Uterus (tissue), 4 donors: ENCODE measurements around the gene KRT34. TPM values are rescaled to one million over a fixed set of nuclear protein-coding genes. Genes with fewer than 3 reads are reported as not detected.

ENCODE experiments used
- DNase-seq, 2 donors: peaks; one replicate each; pipeline ENCODE4 v3.0.0-alpha.2; 2019 to 2020
- H3K27ac ChIP-seq, 2 donors: fragments of 200-600 bp; sonication (generic); 1 replicate in 1 of 2; 2 replicates in 1 of 2; pipeline ENCODE4 v1.5.1; 2016 to 2018
- H3K27me3 ChIP-seq, 2 donors: fragments of 200-600 bp; sonication (generic); one replicate each; pipeline ENCODE4 v1.5.1; 2018 to 2019; ENCODE audit warnings: control low read depth in 1 of 2
- H3K36me3 ChIP-seq, 2 donors: fragments of 200-600 bp; sonication (generic); one replicate each; pipeline ENCODE4 v1.5.1; 2019; ENCODE audit warnings: control low read depth in 1 of 2
- H3K4me1 ChIP-seq, 2 donors: fragments of 200-600 bp; sonication (generic); one replicate each; pipeline ENCODE4 v1.5.1; 2018 to 2019; ENCODE audit warnings: control low read depth in 1 of 2
- H3K4me3 ChIP-seq, 2 donors: fragments of 200-600 bp; sonication (generic); 1 replicate in 1 of 2; 2 replicates in 1 of 2; pipeline ENCODE4 v1.5.1; 2018 to 2019; ENCODE audit warnings: mild to moderate bottlenecking in 1 of 2
- H3K9me3 ChIP-seq, 2 donors: fragments of 200-600 bp; sonication (generic); one replicate each; pipeline ENCODE4 v1.5.1; 2019; ENCODE audit warnings: control low read depth in 1 of 2
- POLR2A ChIP-seq, 2 donors: fragments of 450-650 bp; IDR thresholded peaks; one replicate each; pipeline ENCODE4 v1.6.1; 2016; ENCODE audit warnings: antibody characterized with exemption in 2 of 2, mild to moderate bottlenecking in 1 of 2, moderate library complexity in 1 of 2
- intact Hi-C: fragments of 100-400 bp; cut with DNase I; formaldehyde crosslinking; loops from one replicate; pipeline ENCODE4 v1.15.1; 2023; ENCODE audit warnings: low total_unique reads
- total RNA-seq, 4 donors: library from RNA; depleted of rRNA in 3 of 4; stranded (reverse); fragments of >200 nt in 3 of 4; gene quantifications; one replicate each; pipeline versions ENCODE4 v1.1.0 to v1.2.4, GENCODE V29; 2014 to 2023
- TF ChIP-seq, protein P1 (sequence below), 4 experiments: fragments of 200-600 bp in 2 of 4; fragments of 450-650 bp in 2 of 4; sonication (generic) in 2 of 4; IDR thresholded peaks; one replicate each; pipeline ENCODE4 v1.5.1; 2016 to 2019; ENCODE audit warnings: antibody characterized with exemption in 4 of 4, mild to moderate bottlenecking in 2 of 4, moderate library complexity in 1 of 4
- donor health status: DM: yes; HTN: yes; CAD: no.

Gene KRT34
- total RNA-seq, 4 donors from 2014 or later = 0.28 TPM; not detected in 3

DNA sequence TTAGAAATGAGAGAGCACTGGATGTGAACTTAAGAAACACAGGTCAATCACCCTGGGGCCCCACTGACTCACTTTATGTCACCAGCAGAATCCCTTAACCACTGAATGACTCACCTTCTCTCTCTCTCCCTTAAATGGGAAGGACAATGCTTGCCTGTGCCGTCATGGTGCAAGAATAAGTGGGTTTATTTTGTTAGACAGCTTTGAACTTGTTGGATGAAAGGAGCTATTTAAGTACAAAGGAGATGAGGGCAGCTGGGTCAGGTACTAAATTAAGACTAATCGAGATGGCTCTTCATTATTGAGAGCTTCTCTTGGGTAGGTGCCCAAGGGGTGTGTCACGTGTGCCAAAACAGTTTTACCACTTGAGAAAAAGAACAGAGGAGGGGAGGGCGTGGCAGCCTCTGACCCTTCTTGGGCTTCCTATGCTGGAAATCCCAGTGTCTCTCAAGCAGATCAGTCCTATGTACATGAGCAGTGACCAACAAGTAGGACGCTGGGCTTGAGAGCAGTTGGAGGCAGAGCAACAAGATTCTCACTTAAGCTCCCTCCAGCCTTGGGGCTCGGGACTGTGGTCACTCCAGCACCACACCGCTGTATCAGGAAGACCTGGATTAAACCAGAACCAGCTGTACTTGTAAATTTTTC, 22.0 kb upstream of the KRT34 start:
- peak in 1 of 2 donors; percentile 49 for DNase-seq
- Histone ChIP-seq H3K27me3 (no peaks in the 10 kb centered on the region), H3K36me3 (no peaks in the 10 kb centered on the region), H3K9me3 (no peaks in the 10 kb centered on the region), H3K4me3 (no peak overlapping the region), H3K27ac (no peak overlapping the region), H3K4me1 (no peaks in the 10 kb centered on the region)
- TF ChIP-seq POLR2A (IDR thresholded peaks at IDR 0.05) = no peak
- TF ChIP-seq, protein P1, sequence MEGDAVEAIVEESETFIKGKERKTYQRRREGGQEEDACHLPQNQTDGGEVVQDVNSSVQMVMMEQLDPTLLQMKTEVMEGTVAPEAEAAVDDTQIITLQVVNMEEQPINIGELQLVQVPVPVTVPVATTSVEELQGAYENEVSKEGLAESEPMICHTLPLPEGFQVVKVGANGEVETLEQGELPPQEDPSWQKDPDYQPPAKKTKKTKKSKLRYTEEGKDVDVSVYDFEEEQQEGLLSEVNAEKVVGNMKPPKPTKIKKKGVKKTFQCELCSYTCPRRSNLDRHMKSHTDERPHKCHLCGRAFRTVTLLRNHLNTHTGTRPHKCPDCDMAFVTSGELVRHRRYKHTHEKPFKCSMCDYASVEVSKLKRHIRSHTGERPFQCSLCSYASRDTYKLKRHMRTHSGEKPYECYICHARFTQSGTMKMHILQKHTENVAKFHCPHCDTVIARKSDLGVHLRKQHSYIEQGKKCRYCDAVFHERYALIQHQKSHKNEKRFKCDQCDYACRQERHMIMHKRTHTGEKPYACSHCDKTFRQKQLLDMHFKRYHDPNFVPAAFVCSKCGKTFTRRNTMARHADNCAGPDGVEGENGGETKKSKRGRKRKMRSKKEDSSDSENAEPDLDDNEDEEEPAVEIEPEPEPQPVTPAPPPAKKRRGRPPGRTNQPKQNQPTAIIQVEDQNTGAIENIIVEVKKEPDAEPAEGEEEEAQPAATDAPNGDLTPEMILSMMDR (IDR thresholded peaks at IDR 0.05) = no peak
- intact Hi-C loops = no loop called here

DNA sequence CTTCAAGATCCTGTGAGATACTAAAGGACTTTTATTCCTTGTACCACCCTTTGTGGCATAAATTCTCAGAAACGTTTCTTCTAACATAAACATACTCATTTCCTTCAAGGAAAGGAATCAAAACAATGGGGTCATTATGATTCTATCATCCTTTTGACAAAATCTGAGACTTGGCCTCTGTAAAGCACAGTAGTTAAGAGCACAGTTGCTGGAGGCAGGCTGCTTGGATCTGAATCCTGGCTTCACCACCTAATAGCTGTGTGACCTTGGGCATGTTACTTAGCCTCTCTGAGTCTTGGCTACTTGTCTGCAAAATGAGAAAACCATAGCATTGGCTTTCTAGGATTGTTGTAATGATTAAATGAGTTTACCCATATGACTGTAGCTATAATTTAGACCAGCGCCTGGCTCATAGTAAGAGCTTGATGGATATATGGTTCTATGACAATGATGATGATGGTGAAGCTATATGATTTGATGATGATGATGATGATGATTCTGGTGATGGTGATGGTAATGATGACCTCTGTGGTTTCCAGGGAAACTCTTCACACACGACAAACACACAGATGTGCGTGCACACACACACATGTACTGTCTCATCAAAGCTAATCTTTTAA, 21.4 kb upstream of the KRT34 start:
- Histone ChIP-seq H3K27ac (no peak overlapping the region), H3K4me3 (no peak overlapping the region), H3K9me3 (no peaks in the 10 kb centered on the region), H3K4me1 (no peaks in the 10 kb centered on the region), H3K36me3 (no peaks in the 10 kb centered on the region), H3K27me3 (no peaks in the 10 kb centered on the region)
- DNase-seq = no peak
- intact Hi-C loops = no loop called here
- no peak for TF ChIP-seq POLR2A (IDR thresholded peaks at IDR 0.05)
- TF ChIP-seq, protein P1 (IDR thresholded peaks at IDR 0.05) = no peak

DNA sequence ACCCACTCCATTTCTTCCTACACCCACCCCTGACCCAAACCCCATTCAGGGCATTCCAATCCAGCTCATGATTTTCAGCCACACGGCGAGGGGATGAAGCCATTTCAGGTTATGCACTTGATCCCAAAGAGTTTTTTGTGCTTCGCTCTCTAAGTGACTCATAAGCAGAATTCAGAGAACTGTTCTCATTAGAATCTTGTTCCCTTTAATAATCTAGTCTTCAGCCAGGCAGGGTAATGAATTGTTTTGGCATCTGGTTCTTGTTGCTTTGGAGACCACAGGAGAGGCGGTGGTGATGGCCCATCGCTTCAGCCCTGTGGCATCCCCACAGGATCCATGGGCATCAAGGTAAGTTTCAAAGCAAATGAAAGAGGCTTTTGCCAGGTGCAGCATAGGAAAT, 20.1 kb upstream of the KRT34 start:
- Histone ChIP-seq H3K4me1 (no peaks in the 10 kb centered on the region), H3K4me3 (no peak overlapping the region), H3K27ac (peak overlapping the region in 1 of 2 donors; percentile 25), H3K36me3 (no peaks in the 10 kb centered on the region), H3K9me3 (no peaks in the 10 kb centered on the region), H3K27me3 (no peaks in the 10 kb centered on the region)
- intact Hi-C loops = no loop called here
- TF ChIP-seq, protein P1 (IDR thresholded peaks at IDR 0.05) = no peak
- TF ChIP-seq POLR2A (IDR thresholded peaks at IDR 0.05) = no peak
- DNase-seq = no peak

DNA sequence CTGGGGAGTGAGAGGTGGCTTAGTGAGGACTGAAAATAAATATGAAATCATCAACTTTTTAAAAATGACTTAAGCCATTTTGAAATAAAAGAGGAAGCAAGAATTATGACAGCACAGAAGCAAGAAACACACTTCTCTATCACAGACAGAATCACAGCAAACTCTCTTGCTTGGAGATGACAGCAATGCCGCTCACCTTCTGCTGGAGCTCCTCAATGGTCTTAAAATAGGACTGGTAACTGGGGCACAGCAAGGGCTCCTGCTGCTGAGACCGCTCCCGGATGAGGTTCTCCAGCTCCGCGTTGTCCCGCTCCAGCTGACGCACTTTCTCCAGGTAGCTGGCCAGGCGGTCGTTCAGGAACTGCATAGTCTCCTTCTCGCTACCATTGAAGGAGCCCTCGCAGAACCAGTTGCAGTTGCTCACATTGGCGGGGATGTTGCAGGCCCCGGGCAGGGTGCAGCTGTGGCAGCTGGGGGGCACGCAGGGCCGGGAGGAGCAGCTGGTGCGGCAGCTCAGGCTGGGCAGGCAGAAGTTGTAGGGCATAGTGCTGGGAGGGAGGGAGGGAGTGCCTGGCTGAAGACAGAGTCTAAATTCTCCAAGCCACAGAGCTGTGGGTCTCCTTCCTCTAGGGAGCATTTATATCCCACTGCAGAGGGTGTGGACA, 15.0 kb upstream of the KRT34 start, which contains the start of gene KRT31:
TSS of gene KRT31 (minus strand) at position 613 of the 665 bp plus-strand sequence. CDS start at position 544, 69 bp downstream.
- intact Hi-C loops = no loop called here
- TF ChIP-seq, protein P1 (IDR thresholded peaks at IDR 0.05) = no peak
- no peak for TF ChIP-seq POLR2A (IDR thresholded peaks at IDR 0.05)
- H3K4me1 ChIP-seq = no peaks in the 10 kb centered on the region
- H3K9me3 ChIP-seq = no peaks in the 10 kb centered on the region
- H3K4me3 ChIP-seq = no peak within 1 kb of the TSS
- no peak within 1 kb of the TSS for H3K27ac ChIP-seq
- no peaks in the 10 kb centered on the region for H3K27me3 ChIP-seq
- H3K36me3 ChIP-seq = no peaks in the 10 kb centered on the region
- DNase-seq = no peak

DNA sequence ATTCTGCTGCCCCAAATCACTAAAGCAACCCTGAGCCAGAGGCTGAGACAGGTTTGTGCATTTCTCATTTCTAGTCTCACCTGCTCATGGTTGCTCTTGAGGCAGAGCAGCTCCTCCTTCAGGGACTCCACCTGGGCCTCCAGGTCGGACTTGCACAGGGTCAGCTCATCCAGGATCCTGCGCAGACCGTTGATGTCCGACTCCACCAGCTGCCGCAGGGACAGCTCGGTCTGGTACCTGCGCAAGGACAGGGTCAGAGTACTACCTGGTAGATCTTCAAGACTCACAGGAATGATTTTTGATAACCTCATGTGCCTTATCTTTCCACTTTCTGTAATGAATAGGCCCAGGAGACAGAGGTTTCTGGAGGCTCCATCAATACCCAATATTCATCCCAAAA, 14.2 kb upstream of the KRT34 start:
- H3K4me1 ChIP-seq = no peaks in the 10 kb centered on the region
- no peak for DNase-seq
- no peaks in the 10 kb centered on the region for H3K36me3 ChIP-seq
- intact Hi-C loops = no loop called here
- H3K27ac ChIP-seq = no peak overlapping the region
- H3K4me3 ChIP-seq = no peak overlapping the region
- TF ChIP-seq, protein P1 (IDR thresholded peaks at IDR 0.05) = no peak
- TF ChIP-seq POLR2A (IDR thresholded peaks at IDR 0.05) = no peak
- H3K9me3 ChIP-seq = no peaks in the 10 kb centered on the region
- no peaks in the 10 kb centered on the region for H3K27me3 ChIP-seq
